K562 (cell line): Measurements from ENCODE around the gene LYPLA2. TPM values are rescaled to one million over a fixed set of nuclear protein-coding genes. Genes with fewer than 3 reads are reported as not detected.
A peak's percentile ranks its signal among the peaks of the same experiment; 100 is the strongest.

Experiments used
- BCL6 ChIP-seq: fragments of 250-450 bp; sonication (Bioruptor Pico); IDR thresholded peaks from 2 replicates; pipeline ENCODE4 v1.4.0; 2020
- E2F1 ChIP-seq: sonication (generic); formaldehyde crosslinking; IDR thresholded peaks from 2 replicates; pipeline ENCODE4 v1.8.1; 2023; ENCODE audit warnings: mild to moderate bottlenecking, missing genetic modification reagents, moderate library complexity
- EWSR1 ChIP-seq: fragments of 450-650 bp; IDR thresholded peaks from 2 replicates; pipeline ENCODE4 v1.6.1; 2018; ENCODE audit warnings: borderline replicate concordance, mild to moderate bottlenecking, low read depth, moderate library complexity; ENCODE audit not compliant: partially characterized antibody
- HDAC2 ChIP-seq: fragments of 450-650 bp; IDR thresholded peaks from 2 replicates; pipeline ENCODE4 v1.6.1; 2016; ENCODE audit warnings: mild to moderate bottlenecking
- HMGXB4 ChIP-seq: sonication (generic); formaldehyde crosslinking; IDR thresholded peaks from 2 replicates; pipeline ENCODE4 v1.8.1; 2023; ENCODE audit warnings: mild to moderate bottlenecking, missing genetic modification reagents
- PHF20 ChIP-seq: fragments of 450-650 bp; IDR thresholded peaks from 2 replicates; pipeline ENCODE4 v1.6.1; 2018; ENCODE audit not compliant: partially characterized antibody
- PKNOX1 ChIP-seq: fragments of 450-650 bp; IDR thresholded peaks from 2 replicates; pipeline ENCODE4 v1.6.1; 2016
- RNF2 ChIP-seq: sonication (generic); IDR thresholded peaks from 2 replicates; pipeline ENCODE4 v1.6.1; 2016
- ZNF316 ChIP-seq: fragments of 450-650 bp; IDR thresholded peaks from 2 replicates; pipeline ENCODE4 v1.6.1; 2016
- ZNF445 ChIP-seq: fragments of 250-450 bp; sonication (Bioruptor Pico); IDR thresholded peaks from 2 replicates; pipeline ENCODE4 v1.4.0; 2020; ENCODE audit warnings: low read depth, mild to moderate bottlenecking, moderate library complexity
- polyA plus RNA-seq, 8 experiments: library from polyadenylated mRNA; depleted of rRNA in 4 of 8; stranded (reverse) in 5 of 8; unstranded in 3 of 8; fragments of >200 nt; fragmentation: Nextera tagmentation in 2 of 8; fragmentation: Illumina TruSeq in 1 of 8; extraction: Ambion mirVana in 2 of 8; extraction: Trizol in 1 of 8; gene quantifications; 2 replicates each; pipeline versions ENCODE4 v1.2.1 to v1.2.3, GENCODE V29; 2011 to 2014; ENCODE audit warnings: inconsistent platforms in 1 of 8, missing spikeins in 1 of 8
- total RNA-seq, 7 experiments: library from RNA; depleted of rRNA in 6 of 7; stranded (reverse); fragments of >200 nt in 6 of 7; fragmentation: Illumina TruSeq in 2 of 7; extraction: Trizol in 2 of 7; gene quantifications; 2 replicates each; pipeline versions ENCODE4 v1.2.1 to v1.2.3, GENCODE V29; 2011 to 2021; ENCODE audit warnings: low replicate concordance in 1 of 7
- TF ChIP-seq, protein P1 (sequence below): fragments of 150-350 bp; conservative IDR thresholded peaks from 2 replicates; pipeline ENCODE4 v1.6.1; 2014; ENCODE audit warnings: low read length
- TF ChIP-seq, protein P2 (sequence below), 2 experiments: fragments of 150-350 bp in 1 of 2; IDR thresholded peaks; 2 replicates each; pipeline ENCODE4 v1.6.1; 2012 to 2016; ENCODE audit warnings: low read depth in 2 of 2, low read length in 2 of 2, mild to moderate bottlenecking in 1 of 2, moderate library complexity in 1 of 2
- TF ChIP-seq, protein P3 (sequence below): fragments of 250-450 bp; sonication (Bioruptor Pico); IDR thresholded peaks from 2 replicates; pipeline ENCODE4 v1.8.0; 2022; ENCODE audit warnings: inconsistent platforms
- TF ChIP-seq, protein P4 (sequence below), 2 experiments: fragments of 450-650 bp; conservative IDR thresholded peaks; 2 replicates each; pipeline ENCODE4 v1.6.1; 2017; ENCODE audit warnings: mild to moderate bottlenecking in 2 of 2, moderate library complexity in 2 of 2

The LYPLA2 gene
- total and polyA plus RNA-seq, 9 of the 15 experiments (the other 6 are each of a cell fraction or from before 2014, with no cell fraction given), result 3.9 to 128 (median 60.1) TPM

DNA sequence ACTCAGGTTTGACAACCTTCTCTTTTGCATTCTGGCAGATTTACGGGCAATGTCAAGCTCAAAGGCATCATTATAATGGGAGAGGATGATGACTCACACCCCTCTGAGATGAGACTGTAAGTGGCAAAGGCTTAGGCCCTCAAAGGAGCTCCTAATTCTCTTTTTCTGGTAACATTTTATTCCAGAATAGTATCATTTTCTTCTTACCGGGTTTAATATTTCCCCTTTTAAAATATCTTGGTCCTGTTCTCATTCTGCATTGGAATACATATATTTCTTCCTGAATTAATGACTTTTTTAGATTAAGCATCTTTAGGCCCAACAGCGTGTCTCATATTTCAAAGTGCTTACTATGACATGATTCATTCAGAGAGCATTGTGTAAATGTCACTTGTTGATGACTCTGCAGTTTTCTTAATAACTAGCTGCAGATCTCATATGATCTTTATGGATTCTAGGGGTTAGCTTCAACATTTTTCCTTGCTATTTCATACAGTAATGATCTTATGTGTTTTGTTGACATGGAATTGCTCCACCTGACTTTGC, 11.0 kb upstream of the LYPLA2 start (continued):
- TF ChIP-seq HMGXB4 (CRISPR knock-in tag), result no peak
- TF ChIP-seq, protein P1, sequence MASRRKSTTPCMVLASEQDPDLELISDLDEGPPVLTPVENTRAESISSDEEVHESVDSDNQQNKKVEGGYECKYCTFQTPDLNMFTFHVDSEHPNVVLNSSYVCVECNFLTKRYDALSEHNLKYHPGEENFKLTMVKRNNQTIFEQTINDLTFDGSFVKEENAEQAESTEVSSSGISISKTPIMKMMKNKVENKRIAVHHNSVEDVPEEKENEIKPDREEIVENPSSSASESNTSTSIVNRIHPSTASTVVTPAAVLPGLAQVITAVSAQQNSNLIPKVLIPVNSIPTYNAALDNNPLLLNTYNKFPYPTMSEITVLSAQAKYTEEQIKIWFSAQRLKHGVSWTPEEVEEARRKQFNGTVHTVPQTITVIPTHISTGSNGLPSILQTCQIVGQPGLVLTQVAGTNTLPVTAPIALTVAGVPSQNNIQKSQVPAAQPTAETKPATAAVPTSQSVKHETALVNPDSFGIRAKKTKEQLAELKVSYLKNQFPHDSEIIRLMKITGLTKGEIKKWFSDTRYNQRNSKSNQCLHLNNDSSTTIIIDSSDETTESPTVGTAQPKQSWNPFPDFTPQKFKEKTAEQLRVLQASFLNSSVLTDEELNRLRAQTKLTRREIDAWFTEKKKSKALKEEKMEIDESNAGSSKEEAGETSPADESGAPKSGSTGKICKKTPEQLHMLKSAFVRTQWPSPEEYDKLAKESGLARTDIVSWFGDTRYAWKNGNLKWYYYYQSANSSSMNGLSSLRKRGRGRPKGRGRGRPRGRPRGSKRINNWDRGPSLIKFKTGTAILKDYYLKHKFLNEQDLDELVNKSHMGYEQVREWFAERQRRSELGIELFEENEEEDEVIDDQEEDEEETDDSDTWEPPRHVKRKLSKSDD, result no peak
- no peak for TF ChIP-seq RNF2
- no peak for TF ChIP-seq PHF20
- peak; percentile 100 for TF ChIP-seq ZNF316
- TF ChIP-seq, protein P2, sequence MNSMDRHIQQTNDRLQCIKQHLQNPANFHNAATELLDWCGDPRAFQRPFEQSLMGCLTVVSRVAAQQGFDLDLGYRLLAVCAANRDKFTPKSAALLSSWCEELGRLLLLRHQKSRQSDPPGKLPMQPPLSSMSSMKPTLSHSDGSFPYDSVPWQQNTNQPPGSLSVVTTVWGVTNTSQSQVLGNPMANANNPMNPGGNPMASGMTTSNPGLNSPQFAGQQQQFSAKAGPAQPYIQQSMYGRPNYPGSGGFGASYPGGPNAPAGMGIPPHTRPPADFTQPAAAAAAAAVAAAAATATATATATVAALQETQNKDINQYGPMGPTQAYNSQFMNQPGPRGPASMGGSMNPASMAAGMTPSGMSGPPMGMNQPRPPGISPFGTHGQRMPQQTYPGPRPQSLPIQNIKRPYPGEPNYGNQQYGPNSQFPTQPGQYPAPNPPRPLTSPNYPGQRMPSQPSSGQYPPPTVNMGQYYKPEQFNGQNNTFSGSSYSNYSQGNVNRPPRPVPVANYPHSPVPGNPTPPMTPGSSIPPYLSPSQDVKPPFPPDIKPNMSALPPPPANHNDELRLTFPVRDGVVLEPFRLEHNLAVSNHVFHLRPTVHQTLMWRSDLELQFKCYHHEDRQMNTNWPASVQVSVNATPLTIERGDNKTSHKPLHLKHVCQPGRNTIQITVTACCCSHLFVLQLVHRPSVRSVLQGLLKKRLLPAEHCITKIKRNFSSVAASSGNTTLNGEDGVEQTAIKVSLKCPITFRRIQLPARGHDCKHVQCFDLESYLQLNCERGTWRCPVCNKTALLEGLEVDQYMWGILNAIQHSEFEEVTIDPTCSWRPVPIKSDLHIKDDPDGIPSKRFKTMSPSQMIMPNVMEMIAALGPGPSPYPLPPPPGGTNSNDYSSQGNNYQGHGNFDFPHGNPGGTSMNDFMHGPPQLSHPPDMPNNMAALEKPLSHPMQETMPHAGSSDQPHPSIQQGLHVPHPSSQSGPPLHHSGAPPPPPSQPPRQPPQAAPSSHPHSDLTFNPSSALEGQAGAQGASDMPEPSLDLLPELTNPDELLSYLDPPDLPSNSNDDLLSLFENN (IDR thresholded peaks at IDR 0.05; ENCODE audit: low read depth in 2 of 2, low read length in 2 of 2), result no peak
- TF ChIP-seq, protein P3, sequence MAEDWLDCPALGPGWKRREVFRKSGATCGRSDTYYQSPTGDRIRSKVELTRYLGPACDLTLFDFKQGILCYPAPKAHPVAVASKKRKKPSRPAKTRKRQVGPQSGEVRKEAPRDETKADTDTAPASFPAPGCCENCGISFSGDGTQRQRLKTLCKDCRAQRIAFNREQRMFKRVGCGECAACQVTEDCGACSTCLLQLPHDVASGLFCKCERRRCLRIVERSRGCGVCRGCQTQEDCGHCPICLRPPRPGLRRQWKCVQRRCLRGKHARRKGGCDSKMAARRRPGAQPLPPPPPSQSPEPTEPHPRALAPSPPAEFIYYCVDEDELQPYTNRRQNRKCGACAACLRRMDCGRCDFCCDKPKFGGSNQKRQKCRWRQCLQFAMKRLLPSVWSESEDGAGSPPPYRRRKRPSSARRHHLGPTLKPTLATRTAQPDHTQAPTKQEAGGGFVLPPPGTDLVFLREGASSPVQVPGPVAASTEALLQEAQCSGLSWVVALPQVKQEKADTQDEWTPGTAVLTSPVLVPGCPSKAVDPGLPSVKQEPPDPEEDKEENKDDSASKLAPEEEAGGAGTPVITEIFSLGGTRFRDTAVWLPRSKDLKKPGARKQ (CRISPR knock-in tag), result no peak
- no peak for TF ChIP-seq E2F1 (CRISPR knock-in tag)
- TF ChIP-seq ZNF445 (CRISPR knock-in tag), result no peak
- peak; percentile 60 for TF ChIP-seq PKNOX1
- no peak for TF ChIP-seq EWSR1
- TF ChIP-seq, protein P4, sequence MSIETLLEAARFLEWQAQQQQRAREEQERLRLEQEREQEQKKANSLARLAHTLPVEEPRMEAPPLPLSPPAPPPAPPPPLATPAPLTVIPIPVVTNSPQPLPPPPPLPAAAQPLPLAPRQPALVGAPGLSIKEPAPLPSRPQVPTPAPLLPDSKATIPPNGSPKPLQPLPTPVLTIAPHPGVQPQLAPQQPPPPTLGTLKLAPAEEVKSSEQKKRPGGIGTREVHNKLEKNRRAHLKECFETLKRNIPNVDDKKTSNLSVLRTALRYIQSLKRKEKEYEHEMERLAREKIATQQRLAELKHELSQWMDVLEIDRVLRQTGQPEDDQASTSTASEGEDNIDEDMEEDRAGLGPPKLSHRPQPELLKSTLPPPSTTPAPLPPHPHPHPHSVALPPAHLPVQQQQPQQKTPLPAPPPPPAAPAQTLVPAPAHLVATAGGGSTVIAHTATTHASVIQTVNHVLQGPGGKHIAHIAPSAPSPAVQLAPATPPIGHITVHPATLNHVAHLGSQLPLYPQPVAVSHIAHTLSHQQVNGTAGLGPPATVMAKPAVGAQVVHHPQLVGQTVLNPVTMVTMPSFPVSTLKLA (conservative IDR thresholded peaks at IDR 0.05), result peak; percentile 52 to 65; a peak in 3 of 4 replicates
- peak; percentile 49; the same call in 1 of the 2 replicates for TF ChIP-seq HDAC2
- TF ChIP-seq BCL6 (CRISPR knock-in tag), result no peak
